NCI-H460 (cell line): Measurements from ENCODE around the gene MGRN1. TPM values are rescaled to one million over a fixed set of nuclear protein-coding genes. Genes with fewer than 3 reads are reported as not detected.

Experiments
- DNase-seq: peaks from one replicate; pipeline ENCODE4 v3.0.0-alpha.2; 2016; ENCODE audit warnings: low read depth; ENCODE audit errors: extremely low read depth
- total RNA-seq: library from RNA; depleted of rRNA; stranded (reverse); fragments of >200 nt; shearing (Covaris generic); gene quantifications from 2 replicates; pipeline ENCODE4 v1.2.3, GENCODE V29; 2014

Gene MGRN1
- total RNA-seq, 1 experiment from 2014 or later = 13.6 TPM

DNA sequence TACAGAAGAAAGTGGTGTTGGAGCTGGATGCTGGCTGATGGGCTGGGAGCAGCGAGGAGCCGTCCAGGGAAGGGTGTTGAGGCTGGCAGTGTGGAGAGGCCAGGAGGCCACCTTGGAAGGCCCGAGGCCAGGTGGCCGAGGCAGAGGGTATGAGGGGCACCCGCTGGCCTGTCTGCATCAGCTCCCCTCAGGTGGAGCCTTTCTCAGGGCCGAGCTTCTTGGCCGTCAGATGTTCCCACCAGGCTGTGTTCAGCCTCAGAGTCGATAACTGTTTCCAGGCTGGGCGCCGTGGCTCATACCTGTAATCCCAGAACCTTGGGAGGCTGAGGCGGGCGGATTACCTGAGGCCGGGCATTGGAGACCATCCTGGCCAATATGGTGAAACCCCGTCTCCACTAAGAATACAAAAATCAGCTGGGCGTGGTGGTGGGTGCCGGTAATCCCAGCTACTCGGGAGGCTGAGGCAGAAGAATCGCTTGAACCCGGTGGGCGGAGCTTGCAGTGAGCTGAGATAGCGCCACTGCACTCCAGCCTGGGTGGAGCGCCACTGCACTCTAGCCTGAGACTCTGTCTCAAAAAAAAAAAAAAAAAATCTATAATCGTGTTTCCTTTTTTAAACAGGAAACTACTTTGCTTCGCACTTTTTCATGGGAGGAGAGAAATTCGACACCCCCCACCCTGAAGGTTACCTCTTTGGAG, 25.3 kb downstream of the MGRN1 start:
- DNase-seq = no peak

DNA sequence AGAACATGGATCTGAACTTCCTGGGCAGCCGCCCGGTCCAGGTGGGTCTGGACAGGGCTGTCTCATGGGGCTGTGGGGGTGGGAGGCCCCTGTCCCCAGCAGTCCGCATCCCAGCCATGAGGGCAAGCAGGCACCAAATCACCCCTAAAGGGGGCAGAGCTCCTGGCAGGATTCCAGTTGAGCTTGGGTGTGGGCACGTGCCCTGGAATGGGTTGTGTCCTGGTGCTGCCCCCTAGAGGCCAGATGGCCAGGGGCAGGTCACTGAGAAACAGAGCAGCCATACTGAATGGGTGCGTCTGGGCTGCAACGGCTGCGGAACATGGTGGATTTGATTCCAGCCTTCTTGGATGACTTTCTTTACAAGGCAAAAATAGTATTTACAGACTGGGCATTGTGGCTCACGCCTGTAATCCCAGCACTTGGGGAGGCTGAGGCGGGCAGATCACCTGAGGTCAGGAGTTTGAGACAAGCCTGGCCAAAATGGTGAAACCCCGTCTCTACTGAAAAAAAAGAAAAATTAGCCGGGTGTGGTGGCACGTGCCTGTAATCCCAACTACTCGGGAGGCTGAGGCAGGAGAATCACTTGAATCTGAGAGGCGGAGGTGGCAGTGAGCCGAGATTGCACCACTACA, 25.9 kb downstream of the MGRN1 start:
- peak; percentile 78 for DNase-seq

DNA sequence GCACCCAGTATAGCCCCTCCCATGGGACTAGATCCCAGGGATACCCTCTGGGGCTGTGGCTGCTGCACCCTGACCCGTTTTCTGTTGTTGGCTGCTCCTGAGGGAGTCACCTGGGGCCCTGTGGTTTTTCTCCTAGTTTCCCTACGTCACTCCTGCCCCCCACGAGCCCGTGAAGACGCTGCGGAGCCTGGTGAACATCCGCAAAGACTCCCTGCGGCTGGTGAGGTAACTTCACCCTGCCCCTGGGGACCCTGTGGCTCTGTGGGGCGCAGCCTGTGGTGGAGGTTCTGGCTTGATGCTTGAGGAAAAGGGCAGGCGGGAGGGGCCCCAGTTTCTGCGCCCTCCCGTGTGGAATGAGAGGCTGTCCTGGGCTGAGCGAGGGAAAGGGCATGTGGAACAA, 27.2 kb downstream of the MGRN1 start:
- no peak for DNase-seq

DNA sequence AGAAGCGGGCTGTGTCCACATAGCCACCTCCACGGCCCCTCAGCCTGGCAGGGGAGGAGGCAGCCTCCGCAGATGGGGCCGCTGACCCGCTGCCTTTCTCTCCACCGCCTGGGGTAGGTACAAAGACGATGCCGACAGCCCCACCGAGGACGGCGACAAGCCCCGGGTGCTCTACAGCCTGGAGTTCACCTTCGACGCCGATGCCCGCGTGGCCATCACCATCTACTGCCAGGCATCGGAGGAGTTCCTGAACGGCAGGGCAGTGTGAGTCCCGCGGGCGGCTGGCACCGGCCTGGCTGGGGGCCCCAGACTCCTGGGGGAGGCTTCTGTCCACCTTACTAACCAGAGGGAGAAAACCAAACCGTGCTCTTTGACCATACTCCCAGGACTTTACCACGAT, 27.9 kb downstream of the MGRN1 start:
- no peak for DNase-seq

DNA sequence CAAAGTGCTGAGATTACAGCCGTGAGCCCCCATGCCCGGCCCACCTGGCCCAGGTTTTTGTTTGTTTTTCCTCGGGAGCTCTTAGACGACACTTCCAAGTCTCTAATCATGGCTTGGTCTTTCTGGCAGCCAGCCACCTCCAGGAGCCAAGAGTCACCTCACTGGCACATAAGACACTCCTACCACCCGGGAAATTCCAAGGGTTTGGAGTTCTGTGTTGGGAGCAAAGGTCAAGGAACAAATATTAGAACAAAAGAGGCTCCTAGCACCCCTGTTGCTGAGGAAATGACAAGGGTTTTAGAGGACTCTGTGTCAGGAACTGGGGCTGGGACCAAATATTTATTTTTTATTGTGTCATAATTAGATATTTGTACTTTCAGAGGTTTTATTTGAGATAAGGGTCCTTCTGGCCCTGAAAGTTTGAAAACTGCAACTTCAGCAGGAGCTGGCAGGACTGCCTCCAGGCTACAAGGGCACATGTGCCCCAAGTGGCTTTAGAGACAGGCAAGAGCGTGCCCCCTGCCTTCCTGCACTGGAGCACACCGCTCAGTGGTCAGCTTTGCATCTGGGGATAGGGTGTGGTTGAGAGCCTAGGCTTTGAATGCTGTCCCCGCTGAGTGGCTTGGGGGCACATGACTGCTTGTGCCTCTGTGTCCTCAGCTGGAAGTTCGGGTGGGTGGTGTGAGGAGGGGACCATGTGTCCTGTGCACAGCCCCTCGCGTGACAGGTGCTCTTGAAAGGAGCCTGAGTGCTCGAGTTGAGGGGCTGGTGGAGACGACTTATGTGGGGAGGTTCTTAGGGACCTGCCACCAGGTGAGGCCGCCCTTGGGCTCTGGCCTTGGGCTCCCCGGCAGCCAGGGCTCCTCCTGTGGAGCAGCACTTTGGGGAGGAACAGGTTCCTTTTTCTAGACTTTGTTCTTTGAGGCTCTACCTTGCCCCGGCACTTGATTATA, 29.7 kb downstream of the MGRN1 start:
- no peak for DNase-seq

DNA sequence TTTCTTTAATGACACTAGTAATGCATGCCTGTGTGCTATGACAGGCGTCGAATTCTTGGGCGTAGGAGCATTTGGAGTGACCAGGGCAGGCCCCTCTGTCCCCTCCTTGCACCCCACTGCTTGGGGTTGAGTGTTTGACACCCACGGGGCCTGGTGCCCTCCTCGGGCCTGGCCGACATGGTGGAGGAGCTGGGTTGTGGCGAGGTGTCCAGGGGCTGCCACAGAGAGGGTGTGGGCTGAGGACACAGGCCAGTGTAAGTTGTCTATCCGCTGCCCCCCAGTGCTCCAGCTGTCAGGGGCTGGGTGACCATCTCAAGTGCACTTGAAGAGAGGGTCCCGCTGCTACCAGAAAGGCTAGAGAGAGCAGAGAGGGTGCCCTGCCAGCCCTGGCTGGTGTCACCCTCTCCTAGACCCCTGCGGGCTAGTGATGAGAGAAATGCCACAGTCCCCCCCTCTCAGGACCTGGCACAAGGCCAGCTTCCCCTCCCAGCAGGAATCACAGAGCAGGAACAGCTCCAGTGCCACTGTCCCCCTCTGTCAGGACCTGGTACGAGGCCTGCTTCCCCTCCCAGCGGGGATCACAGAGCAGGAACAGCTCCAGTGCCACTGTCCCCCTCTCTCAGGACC, 30.5 kb downstream of the MGRN1 start:
- no peak for DNase-seq

DNA sequence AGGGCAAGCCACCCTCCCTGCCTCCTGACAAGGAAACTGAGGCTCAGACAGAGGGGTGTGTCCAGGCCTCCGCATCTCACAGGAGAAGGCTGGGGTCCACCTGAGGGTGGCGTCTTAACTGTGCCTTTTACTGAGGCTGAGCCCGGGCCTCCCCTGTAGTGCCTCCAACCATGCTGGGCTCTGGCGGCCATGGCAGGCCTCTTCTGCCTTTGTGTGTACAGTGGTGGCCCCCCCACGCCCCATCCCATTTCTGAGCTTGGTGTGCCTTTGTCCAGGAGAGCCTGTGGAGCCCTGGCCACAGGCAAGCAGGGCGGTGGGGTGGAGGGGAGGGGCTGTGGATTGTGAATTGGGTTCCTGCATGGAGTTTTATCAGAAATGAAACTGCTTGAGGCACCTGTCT, 31.2 kb downstream of the MGRN1 start:
- no peak for DNase-seq

DNA sequence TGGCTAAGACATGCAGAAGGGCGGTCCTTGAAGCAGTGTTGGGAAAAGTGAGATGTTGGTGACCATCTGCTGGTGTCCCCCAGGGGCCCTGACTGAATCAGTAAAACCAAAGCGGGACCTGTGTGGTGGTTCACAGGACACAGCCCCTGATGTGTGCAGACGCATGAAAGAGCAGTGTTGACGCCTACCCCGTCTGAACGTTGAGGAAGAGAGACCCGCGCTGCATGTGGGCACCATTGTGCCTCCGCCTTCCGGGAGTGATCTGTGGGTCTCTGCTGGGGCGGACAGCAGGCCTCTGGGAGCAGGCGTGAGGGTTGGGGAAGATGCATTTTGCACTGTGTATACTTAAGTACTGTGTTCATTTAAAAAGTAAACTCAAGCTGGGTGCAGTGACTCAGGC, 31.6 kb downstream of the MGRN1 start:
- no peak for DNase-seq

DNA sequence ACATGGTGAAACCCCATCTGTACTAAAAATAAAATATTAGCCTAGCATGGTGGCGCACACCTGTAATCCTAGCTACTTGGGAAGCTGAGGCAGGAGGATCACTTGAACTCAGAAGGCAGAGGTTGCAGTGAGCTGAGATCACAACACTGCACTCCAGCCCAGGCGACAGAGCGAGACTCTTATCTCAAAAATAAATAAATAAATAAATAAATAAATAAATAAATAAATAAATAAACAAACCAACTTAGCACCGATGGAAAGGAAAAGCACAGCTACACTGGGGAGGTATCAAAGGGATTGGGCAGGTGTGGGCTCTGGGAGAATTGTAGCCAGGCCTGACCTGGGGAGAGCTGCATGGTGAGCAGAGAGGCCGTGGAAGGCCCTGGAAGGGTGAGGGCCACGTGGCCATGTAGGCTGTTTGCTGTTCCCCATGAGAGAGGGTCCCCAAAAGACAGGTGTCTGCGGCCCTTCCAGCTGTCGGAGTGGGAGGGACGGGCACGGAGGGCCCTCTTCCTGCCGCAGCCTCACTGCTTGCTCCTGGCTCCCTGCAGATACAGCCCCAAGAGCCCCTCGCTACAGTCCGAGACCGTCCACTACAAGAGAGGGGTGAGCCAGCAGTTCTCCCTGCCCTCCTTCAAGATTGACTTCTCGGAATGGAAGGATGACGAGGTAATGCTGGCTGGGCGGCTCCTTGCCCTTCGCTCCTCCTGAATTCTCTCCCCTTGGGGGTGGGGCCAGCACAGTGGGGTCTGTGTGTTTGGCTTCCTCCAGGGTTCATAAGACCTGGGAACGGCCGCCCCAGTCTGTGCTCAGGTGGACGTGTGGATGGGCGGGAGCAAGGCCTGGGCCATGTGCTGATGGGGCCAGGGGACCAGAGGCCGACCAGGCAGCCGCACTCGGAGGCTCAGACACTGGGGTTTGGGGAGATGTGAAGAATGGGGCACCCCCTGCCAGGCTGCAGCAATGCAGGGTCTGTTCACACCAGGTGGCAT, 32.4 kb downstream of the MGRN1 start:
- no peak for DNase-seq

DNA sequence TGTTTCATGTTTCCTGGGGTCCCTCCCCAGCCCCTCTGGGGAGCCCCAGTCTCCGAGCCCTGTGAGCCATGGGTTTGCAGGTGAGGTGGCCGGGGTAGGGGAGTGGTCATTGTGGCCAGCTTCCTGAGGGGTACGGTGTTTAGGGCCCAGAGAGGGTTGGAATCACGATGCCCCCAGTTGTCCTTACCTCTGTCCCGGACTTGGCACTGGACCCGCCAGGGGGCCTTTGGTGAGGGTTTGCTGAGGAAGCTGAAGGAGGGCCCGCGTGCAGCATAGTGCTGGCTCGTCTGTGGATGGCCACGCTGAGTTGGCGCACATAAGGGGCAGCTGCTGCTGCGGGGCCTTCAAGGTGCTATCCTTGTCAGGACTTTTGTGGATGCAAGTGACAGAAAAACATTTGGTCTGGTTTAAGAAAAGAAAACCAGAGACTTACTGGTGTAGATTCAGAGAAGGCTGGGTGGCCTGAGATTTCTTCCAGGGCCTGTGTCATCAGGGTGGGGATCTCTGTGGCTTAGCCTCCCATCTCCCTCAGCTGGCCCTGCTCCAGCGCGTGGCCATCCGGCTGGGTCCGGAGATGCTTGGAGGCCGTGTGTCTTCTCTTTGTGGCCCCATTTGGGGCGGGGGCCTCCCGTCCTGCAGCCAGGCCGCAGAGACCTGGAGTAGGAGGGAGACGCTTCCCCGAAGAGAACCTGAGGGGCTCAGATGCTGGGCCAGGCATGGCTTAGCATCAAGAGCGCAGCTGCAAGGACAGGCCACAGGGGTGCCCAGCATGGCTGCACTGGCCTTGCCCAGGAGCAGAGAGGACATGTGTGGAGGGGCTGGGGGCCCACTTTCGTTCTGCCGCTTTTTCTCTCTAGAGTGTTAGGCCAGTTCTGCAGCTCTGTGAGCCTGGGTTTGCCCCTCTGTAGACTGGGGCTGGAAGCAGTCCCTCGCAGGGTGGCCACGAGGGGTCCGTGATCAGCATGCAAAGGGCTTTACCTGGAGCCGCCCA, 35.0 kb downstream of the MGRN1 start:
- no peak for DNase-seq

DNA sequence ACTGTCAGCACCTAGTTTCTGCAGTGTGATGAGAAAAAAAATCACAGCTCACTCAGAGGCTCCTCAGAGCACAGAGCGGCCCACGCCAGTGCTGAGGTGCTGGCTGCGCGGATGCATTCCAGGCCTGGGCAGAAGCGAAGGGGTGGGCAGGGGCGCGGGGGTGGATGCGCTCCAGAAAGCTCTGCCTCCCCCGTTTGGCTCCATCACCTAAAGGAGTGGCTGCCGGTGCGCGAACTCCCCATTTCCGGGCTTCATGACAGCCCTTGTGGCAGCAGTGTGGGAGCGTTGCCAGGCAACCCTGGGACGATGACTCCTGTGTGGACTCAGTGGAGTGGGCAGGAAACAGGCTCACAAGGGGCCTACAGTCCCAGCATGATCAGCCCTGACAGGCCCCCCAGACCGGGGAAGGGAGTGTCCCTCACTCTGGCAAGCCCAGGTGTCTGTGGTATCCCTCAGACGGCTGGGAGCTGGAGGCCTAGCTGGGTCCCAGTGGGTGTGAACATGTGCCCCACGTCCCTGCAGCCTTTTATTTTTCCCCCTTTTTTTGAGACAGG, 35.9 kb downstream of the MGRN1 start:
- no peak for DNase-seq

DNA sequence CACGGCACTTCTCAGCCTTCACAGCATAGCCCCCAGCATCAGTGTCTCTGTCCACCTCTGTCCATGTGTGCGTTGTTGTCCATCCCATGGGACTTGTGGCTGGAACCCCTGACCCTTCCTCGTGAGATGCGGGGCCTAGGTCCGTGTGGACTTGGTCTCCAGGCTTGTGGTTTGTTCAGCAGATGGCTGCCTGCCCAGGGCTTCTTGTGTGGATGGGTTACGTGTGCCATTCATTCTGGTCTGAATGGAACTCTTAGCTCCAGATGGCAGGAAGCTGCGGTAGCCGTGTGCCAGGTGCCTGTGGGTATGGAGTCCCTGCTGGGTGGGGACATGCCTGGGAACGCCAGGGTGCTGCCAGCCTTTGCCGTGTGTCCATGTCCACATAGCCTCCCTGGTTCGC, 37.0 kb downstream of the MGRN1 start:
- no peak for DNase-seq

DNA sequence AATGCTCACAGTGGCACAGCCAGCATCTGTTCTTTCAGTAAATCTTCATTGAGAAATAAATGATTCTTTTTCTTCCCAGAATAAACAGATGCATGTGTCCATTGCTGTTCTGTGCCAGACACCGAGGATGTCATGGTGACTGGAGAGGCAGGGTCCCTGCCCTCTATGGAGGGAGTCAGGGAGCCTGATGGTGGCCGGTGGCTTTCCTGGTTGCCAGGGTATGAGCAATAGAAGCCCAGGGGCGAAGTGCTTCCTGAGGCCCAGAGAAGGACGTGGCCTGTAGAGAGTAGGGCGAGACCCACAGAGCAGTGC, 38.8 kb downstream of the MGRN1 start:
- DNase-seq = no peak

DNA sequence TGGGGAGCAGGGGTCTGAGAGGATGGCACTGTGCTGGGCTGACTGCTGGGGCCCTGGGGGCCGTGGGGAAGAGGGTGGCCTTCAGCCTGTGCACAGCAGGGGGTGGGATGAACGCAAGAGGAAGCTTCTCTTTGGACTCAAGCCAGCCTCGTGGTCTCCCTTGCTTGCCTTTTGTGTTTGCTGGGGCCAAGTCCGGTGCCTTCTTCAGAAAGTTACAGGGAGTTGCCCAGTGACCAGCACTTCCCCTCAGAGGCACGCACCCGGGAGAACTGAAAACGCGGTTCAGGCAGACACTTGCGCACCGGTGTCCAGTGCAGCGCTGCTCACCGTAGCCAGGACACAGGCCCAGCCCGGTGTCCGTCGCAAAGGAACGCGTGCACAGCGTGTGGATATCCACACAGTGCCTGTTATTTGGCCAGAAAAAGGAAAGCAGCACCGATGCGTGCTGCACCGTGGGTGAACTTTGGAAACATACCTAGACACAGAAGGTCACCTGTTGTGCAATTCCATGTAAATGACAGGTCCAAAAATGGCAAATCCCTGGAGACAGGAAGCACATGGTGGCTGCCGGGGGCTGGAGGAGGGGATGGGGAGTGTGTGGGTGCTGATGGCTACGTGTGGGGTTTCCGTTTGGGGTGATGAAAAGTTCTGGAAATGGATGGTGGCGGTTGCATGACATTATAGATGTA, 39.3 kb downstream of the MGRN1 start:
- no peak for DNase-seq

DNA sequence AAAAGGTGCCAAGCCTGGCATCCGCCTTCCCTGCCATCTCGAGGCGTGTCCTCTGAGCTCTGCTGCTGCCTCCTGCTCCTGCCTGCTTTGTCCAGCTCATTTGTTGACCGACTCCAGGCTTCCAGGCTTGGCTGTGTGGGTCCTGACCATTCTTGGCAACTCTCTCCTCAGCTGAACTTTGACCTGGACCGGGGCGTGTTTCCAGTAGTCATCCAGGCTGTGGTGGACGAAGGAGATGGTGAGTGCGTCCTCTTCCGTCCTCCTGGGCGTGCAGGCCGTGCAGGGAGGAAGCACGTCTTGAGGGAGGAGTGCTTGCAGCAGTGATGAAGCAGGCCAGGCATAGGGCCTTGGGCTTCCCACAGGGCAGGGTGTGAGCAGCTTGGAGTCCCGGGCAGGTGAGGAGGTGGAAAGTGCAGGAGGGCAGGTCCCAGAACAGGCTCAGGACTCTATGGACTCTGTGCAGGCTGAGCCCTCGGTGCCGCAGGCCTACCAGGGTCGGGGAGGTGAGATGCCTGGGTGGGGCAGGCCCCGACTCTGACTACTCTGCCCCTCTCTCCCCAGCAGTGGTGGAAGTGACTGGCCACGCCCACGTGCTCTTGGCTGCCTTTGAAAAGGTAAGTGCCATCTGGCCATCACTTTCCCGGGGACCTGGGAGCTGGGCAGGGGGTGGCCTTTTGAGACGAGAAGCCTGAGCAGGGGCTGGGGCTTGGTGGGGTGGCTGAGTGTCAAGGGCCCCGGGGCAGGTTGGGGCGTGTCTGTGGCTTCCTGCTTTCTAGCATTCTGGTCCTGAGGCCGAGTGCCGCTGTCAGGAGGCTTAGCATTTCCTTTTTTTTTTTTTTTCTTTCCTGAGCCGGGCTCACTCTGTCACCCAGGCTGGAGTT, 40.2 kb downstream of the MGRN1 start:
- DNase-seq = no peak

DNA sequence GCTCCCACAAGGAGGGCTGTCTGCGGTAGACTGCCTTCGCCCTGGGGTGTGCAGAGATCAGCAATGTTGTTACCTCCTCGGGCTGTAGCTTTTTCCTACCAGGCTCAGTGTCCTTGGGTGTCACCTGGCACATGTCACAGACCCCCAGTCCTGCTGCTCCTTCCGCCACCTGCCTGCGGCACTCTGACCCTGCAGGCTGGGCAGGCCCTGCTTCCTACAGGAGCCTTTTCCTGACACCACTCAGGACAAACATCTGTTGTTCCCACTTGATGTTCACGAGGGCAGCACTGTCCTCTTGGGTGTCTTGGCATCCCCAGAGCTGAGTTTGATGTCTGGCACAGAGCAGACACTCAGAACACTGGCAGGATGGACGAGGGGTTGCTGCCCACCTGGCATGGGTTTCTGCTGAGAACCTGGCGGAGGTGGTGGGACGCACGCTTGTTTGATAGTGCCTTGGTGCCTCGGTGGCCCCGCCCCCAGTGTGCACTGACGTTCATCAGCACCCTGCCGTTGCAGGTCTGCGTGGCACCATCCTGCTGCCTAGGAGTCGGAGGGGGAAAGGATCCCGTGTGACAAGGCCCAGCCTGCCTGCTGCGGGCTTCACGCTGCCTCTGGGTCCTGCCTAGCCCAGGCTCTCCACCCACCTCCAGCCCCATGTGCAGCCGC, 42.0 kb downstream of the MGRN1 start:
- no peak for DNase-seq
